CD4-positive, alpha-beta T cell treated with Interleukin-17A for 4 hours (primary cell): ENCODE data around the gene MRPL58.
A peak's percentile ranks its signal among the peaks of the same experiment; 100 is the strongest.
"Not testable (repeated sequence)": the region's sequence is repeated elsewhere in the genome, so short reads cannot be mapped to it uniquely, and the experiment has no call there.

Experiments
- DNase-seq: peaks from one replicate; pipeline ENCODE4 v3.0.0-alpha.2; 2020; ENCODE audit warnings: mixed read lengths

The MRPL58 gene

GRCh38 chr17:74987909-74988711, 24.4 kb upstream of the MRPL58 start:
- peak; percentile 37 for DNase-seq

- no peak for DNase-seq
Observed at GRCh38 chr17:74990581-74991105, 21.8 kb upstream of the MRPL58 start.

DNA sequence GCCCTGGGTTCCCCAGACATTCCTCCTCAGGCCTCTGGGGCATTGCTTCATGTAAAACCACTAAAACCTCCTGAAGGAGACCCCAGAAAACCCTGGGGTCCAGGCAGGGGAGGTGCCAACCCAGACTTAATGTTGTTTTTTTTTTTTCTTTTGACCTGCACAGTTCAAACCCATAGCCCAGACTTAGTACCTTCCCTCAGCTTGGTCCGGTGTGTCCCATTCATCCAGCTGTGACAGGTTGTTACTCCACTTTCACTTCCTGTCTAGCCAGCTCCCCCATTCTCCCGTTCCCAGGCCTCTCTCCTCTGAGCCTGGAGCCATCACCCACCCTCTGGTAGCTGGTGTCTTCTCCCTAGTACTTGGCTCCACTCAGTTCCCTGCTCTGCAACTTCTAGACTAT, 20.2 kb upstream of the MRPL58 start:
- DNase-seq: no peak

GRCh38 chr17:74994440-74994839, 18.0 kb upstream of the MRPL58 start:
- DNase-seq: no peak

- DNase-seq: no peak
Observed at GRCh38 chr17:74995847-74996246, 16.6 kb upstream of the MRPL58 start.

DNA sequence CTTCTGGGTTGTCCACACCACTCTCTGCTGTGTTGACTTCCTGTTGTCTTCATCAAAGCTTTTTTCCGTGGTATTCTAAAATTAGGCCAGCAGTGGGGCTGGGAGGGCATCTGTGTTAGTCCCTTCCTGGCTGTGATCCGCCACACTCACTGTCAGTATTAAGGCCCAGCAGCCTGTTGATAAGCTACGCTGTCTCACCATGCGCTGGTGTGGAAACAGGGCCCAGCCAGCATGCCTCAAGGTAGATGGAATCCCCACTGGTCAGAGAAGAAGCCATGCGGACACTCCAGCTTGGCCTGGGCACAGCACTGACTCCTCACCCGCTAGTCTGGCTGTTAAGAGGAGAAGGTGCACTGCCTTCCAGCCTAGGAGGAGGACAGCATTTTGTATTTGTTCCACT, 13.7 kb upstream of the MRPL58 start:
- no peak for DNase-seq

GRCh38 chr17:74999523-74999922, 12.9 kb upstream of the MRPL58 start:
- DNase-seq: no peak

DNA sequence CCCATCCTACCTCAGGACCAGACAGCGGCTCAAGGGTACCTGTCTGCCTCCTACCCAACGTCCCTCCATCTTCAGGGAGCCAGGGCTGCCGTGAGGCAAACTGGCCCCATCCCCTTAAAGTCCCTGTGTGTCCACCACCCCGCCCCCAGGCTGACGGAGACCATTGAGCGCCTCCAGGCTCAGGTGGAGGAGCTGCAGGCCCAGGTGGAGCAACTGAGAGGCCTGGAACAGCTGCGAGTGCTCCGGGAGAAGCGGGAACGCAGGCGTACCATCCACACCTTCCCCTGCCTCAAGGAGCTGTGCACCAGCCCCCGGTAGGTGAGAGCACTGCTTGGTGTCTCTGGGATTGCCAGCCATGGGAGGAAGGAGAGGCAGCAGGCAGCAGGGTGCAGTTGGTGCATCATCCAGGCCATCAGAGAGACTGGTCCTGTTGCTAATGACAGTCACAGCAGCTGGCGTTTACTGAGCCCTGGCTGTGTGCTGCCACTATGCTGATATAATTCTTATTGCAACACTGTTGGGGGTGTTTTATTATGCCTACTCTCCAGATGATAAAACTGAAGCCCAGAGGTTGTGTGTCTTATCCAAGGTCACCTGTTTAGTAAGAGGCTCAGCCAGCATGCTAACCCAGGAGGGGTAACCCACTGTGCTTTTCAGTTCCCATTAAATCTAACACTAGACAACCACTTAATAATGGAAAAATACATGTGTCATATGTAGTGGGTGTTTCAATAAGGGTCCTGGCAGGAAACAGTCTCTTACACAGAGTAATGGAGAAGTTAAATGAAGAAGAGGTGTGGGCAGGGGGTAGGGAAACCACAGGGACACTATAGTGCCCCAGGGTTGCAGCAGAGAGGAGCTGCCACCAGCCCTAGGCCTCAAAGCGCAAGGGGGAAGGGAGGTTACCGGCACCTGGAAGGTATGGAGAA, 10.3 kb upstream of the MRPL58 start:
- DNase-seq: no peak

DNA sequence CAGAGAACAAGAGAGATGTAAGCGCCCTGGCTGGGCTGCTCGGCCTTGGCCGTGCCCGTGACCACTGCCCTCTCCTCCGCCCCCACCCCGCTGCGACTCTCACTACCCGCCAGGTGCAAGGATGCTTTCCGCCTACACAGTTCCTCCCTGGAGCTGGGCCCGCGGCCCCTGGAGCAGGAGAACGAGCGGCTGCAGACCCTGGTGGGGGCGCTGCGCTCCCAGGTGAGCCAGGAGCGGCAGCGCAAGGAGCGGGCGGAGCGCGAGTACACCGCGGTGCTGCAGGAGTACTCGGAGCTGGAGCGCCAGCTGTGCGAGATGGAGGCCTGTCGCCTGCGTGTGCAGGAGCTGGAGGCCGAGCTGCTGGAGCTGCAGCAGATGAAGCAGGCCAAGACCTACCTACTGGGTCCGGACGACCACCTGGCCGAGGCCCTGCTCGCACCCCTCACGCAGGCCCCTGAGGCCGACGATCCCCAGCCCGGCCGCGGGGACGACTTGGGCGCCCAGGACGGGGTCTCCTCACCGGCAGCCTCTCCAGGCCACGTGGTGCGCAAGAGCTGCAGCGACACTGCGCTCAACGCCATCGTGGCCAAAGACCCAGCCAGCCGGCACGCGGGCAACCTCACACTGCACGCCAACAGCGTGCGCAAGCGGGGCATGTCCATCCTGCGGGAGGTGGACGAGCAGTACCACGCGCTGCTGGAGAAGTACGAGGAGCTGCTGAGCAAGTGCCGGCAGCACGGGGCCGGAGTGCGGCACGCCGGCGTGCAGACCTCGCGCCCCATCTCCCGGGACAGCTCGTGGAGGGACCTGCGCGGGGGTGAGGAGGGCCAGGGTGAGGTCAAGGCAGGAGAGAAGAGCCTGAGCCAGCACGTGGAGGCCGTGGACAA, 9.2 kb upstream of the MRPL58 start:
- no peak for DNase-seq

GRCh38 chr17:75003957-75004355, 8.5 kb upstream of the MRPL58 start:
- DNase-seq: no peak

DNA sequence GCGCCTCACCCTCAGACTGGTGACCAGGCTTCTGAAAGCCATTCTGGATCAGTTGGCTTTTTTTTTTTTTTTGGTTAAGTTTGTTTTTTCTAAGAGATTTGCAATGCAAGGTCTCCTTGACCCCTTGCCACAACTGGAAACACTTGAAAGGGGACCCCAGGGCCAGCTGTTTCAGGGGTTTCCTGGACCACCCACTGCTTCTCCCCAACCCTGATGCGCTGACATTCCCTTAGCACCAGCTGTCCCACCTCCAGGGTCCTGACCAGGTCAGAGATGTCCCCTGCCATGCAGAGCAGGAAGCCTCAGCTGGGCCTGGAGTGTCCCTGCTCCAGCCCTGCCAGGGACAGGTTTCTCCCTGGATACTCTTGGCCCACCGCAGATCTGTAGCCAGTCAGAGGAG, 8.1 kb upstream of the MRPL58 start:
- DNase-seq: no peak

GRCh38 chr17:75005291-75005690, 7.2 kb upstream of the MRPL58 start:
- DNase-seq: no peak

DNA sequence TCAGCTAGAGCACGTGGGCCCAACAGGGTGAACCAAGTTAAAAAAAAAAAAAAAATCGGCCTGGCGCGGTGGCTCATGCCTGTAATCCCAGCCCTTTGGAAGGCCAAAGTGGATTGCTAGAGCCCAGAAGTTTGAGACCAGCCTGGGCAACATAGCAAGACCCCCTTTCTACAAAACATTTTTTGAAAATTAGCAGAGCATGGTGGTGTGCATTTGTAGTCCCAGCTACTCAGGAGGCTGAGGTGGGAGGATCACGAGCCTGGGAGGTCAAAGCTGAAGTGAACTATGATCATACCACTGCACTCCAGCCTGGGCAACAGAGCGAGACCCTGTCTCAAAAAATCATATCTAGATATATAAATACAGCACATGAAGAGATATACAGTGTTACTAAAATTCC, 6.4 kb upstream of the MRPL58 start:
- not testable (repeated sequence) for DNase-seq

- no peak for DNase-seq
Observed at GRCh38 chr17:75006653-75007052, 5.8 kb upstream of the MRPL58 start.

GRCh38 chr17:75008373-75008772, 4.1 kb upstream of the MRPL58 start:
- no peak for DNase-seq

DNA sequence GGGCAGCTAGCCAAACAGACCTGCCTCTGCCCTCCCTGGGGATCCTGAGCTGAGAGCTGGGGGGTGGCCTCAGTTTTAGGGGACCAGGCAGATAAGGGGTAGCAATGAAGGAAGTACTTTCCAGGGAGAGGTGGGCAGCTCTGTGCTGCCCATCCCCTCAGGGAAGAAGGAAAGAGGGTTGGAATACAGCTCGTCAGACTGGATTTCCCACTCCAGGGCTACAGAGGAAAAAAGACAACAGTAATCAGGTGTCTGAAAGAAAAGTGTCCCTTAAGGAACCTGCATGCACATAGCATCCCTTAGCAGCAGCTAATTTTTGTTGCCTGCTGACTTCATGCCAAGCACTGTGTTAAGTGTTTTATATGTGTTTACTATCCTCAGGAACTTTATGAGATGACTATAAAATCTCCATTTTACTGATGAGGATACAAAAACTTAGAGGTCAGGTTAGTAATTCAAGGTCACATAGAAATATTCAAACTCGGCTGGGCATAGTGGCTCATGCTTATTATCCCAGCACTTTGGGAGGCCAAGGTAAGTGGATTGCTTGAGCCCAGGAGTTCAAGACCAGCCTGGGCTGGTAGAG, 3.2 kb upstream of the MRPL58 start:
- DNase-seq: no peak

GRCh38 chr17:75010683-75011400, 1.6 kb upstream of the MRPL58 start:
- DNase-seq: no peak

DNA sequence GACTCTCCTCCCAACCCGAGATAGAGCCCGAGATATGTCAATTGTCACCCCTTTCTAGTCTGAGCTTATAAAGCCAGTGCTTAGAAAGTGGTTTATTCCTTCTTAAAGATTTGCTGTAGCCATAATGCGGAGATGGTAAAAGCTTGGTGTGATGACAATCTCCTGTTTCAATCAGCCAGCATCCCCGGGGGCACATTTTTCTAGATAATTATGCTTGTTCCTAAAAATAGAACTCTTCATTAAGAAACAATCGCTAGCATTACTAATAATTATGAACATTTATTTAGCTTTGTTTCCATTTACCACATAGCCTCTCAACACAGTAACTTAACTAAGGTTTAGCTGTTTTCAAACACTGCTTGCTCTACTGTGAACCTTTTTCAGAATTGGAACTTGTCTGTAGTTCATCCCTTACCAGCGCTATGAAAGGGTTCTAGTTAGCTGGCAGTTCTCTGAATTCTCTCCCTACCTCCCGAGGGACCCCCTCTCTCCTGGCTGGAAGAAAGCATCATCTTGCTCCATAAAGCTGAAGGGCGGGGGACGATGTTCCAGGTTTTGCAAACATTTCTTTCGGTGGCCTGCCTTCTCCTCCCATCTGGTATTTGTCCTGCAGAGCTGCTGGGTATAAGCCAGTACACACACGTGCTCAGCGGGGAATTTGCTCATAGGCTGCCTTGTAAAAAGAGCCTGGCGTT, 922 bp upstream of the MRPL58 start:
- no peak for DNase-seq

GRCh38 chr17:75012096-75012345, 449 bp upstream of the MRPL58 start:
- no peak for DNase-seq

- DNase-seq: no peak
Observed at GRCh38 chr17:75013092-75013559, 656 bp downstream of the MRPL58 start.

DNA sequence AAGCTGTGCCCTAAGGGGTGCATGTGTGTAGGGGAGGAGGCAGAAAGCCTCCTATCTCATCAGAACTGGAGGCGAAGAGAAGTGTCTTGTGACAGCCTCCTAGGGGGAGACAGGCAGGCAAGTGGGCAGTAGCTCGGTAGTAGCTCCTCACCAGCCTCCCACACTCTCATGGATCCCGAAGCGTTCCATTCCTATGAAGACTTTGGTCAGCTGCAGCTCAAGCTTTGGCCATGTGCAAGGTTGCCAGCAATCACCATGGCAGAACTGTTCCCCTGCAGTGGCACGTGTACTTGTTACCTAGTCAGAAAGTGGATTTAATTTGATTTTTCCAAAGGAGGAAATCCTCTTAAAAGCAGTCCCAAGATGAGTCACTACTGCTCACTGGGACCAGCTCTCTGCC, 6.7 kb downstream of the MRPL58 start:
- DNase-seq: no peak
